Measurements from ENCODE around the gene LETM1. TPM values are rescaled to one million over a fixed set of nuclear protein-coding genes. Genes with fewer than 3 reads are reported as not detected.

The LETM1 gene
- total and polyA plus RNA-seq, 2 of the 13 experiments (the other 11 are each of a cell fraction or from before 2014, with no cell fraction given), result 9.7 to 41.6 TPM

DNA sequence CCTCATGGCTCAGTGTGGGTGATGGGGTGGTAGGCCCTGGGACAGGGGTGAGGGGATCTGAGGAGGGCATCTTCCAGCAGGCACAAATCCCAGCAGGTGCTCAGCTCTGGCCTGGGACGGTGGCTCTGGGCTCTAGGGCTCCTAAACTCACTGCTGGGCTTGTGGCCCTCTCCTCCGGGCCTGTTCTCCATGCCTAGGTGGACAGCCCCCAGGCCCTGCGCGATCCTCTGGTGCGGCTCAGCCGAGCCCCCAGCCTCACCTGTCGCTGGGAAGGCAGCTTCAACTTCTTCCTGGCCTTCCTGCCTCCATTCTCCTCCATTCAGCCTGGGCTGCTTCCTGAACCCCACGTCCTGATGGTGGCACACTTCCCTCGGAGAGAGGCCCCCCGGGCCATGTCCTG, 82.2 kb downstream of the LETM1 start:
- FAIRE-seq (no peak), DNase-seq (ENCODE audit: low spot score) (no peak), ATAC-seq (no peak)
- CTCF ChIA-PET (ENCODE audit: low intra/inter-chr PET ratio, low total read pairs), result no interaction called here
- Histone ChIP-seq H3K4me2 (ENCODE audit: low read depth, low read length) (no peak overlapping the region), H3K4me1 (ENCODE audit: insufficient read depth, low read length) (peaks cover 99% of the 10 kb centered on the region), H3K27ac (ENCODE audit: extremely low read length, insufficient read depth, low read length) (no peak overlapping the region), H4K20me1 (ENCODE audit: insufficient read depth, low read length) (no peaks in the 10 kb centered on the region), H3K4me3 (replicated peaks in 1 of 3; ENCODE audit: insufficient read depth in 1 of 3, low read depth in 2 of 3, low read length in 3 of 3) (no peak overlapping the region), H3K79me2 (ENCODE audit: insufficient read depth, low read length) (peaks cover 7% of the 10 kb centered on the region), H3K9me3 (ENCODE audit: low read length) (no peaks in the 10 kb centered on the region), H3K36me3 (replicated peaks in 1 of 2; ENCODE audit: control insufficient read depth in 1 of 2, insufficient read depth in 2 of 2, low read length in 2 of 2) (no peaks in the 10 kb centered on the region), H3K27me3 (ENCODE audit: control insufficient read depth in 1 of 2, insufficient read depth in 2 of 2, low read length in 2 of 2) (no peaks in the 10 kb centered on the region), H2AFZ (ENCODE audit: low read length) (no peak overlapping the region), H3K9ac (ENCODE audit: insufficient read depth, low read depth, low read length) (no peak overlapping the region)
- intact Hi-C loops (cut with micrococcal nuclease; ENCODE audit: unreplicated experiment), result no loop called here
- WGBS (ENCODE audit: low lambda C conversion rate), result 87% methylated on average over 10 of the region's 10 CpGs
- TF ChIP-seq, protein P1, sequence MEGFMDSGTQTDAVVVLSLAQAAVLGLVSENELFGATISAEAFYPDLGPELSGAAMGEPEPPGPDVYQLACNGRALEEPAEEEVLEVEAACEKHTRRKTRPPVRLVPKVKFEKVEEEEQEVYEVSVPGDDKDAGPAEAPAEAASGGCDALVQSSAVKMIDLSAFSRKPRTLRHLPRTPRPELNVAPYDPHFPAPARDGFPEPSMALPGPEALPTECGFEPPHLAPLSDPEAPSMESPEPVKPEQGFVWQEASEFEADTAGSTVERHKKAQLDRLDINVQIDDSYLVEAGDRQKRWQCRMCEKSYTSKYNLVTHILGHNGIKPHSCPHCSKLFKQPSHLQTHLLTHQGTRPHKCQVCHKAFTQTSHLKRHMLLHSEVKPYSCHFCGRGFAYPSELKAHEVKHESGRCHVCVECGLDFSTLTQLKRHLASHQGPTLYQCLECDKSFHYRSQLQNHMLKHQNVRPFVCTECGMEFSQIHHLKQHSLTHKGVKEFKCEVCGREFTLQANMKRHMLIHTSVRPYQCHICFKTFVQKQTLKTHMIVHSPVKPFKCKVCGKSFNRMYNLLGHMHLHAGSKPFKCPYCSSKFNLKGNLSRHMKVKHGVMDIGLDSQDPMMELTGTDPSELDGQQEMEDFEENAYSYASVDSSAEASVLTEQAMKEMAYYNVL (CRISPR knock-in tag; IDR thresholded peaks at IDR 0.05; ENCODE audit: borderline replicate concordance), result no peak
- peak; percentile 64 for TF ChIP-seq AGO2 (optimal IDR thresholded peaks at IDR 0.05; ENCODE audit: low read depth, low read length)
- no peak for TF ChIP-seq ZKSCAN1 (IDR thresholded peaks at IDR 0.05; ENCODE audit: low read length)
- TF ChIP-seq BORCS8-MEF2B (CRISPR knock-in tag; IDR thresholded peaks at IDR 0.05), result no peak
- TF ChIP-seq RBFOX2 (IDR thresholded peaks at IDR 0.05; ENCODE audit: low read depth, low read length), result 0 out of 2 replicates have a peak, but pooled peaks have one; percentile 4
- no TSS peak for BruUV-seq (replicated peaks)
- POLR2A ChIA-PET, result interaction anchor here (2.6 to 34.3 kb wide), 2 partner anchors 15 to 34 kb away, joined by 7 to 1258 read pairs; partner anchors contain the start of gene FGFR3
- in situ Hi-C loops (cut with HindIII; ENCODE audit: extremely low pct_ligation_motif_present, low pct_unique_long_range_greater_than_20kb), result no loop called here

DNA sequence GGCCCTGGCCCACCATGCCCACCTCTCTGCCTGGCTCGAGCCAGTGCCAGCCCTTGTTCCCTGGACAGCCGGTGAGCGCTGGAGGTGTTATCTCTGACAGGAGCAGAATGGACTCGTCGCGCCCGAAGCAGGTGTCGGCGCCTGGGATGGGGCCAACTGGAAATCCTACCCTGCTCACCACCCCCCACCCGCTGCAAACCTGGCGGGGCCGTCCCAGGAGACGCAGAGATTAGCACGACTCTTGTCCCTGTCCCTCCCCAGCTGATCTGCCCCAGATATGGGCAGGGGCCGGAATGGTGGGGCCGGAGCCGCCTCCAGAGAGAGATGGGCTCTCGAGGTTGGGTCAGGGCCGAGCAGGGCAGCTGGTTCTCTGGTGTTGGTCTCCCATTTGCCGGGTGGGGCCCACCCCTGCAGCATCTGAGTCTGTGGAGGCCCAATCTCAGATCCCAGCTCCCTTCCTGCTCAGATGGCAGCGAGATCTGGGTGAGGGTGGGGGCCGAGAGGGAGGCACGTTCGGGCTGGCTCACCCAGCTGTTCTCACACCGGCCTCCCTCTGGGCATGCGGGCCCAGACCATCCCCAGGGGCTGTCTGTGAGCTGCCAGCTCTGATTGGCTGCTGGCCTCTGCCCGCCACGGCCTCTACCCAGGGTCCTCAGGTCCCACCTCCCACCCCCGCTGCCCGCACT, 83.0 kb downstream of the LETM1 start:
- Histone ChIP-seq H4K20me1 (ENCODE audit: insufficient read depth, low read length) (no peaks in the 10 kb centered on the region), H3K36me3 (replicated peaks in 1 of 2; ENCODE audit: control insufficient read depth in 1 of 2, insufficient read depth in 2 of 2, low read length in 2 of 2) (no peaks in the 10 kb centered on the region), H3K9me3 (ENCODE audit: low read length) (no peaks in the 10 kb centered on the region), H3K27ac (ENCODE audit: extremely low read length, insufficient read depth, low read length) (no peak overlapping the region), H3K9ac (ENCODE audit: insufficient read depth, low read depth, low read length) (no peak overlapping the region), H3K4me2 (ENCODE audit: low read depth, low read length) (no peak overlapping the region), H3K79me2 (ENCODE audit: insufficient read depth, low read length) (peaks cover 7% of the 10 kb centered on the region), H3K4me1 (ENCODE audit: insufficient read depth, low read length) (peaks cover 99% of the 10 kb centered on the region), H2AFZ (ENCODE audit: low read length) (no peak overlapping the region), H3K4me3 (replicated peaks in 1 of 3; ENCODE audit: insufficient read depth in 1 of 3, low read depth in 2 of 3, low read length in 3 of 3) (no peak overlapping the region), H3K27me3 (ENCODE audit: control insufficient read depth in 1 of 2, insufficient read depth in 2 of 2, low read length in 2 of 2) (no peaks in the 10 kb centered on the region)
- TF ChIP-seq ZSCAN9 (CRISPR knock-in tag; IDR thresholded peaks at IDR 0.05; ENCODE audit: borderline replicate concordance) (no peak), TBL1XR1 (IDR thresholded peaks at IDR 0.05; ENCODE audit: borderline replicate concordance, low read length, partially characterized antibody) (no peak), RXRA (CRISPR knock-in tag; IDR thresholded peaks at IDR 0.05) (no peak), HIVEP1 (CRISPR knock-in tag; IDR thresholded peaks at IDR 0.05) (no peak), RFXANK (CRISPR knock-in tag; IDR thresholded peaks at IDR 0.05) (no peak), ZNF567 (CRISPR knock-in tag; IDR thresholded peaks at IDR 0.05; ENCODE audit: borderline replicate concordance) (no peak)
- TF ChIP-seq, protein P2, sequence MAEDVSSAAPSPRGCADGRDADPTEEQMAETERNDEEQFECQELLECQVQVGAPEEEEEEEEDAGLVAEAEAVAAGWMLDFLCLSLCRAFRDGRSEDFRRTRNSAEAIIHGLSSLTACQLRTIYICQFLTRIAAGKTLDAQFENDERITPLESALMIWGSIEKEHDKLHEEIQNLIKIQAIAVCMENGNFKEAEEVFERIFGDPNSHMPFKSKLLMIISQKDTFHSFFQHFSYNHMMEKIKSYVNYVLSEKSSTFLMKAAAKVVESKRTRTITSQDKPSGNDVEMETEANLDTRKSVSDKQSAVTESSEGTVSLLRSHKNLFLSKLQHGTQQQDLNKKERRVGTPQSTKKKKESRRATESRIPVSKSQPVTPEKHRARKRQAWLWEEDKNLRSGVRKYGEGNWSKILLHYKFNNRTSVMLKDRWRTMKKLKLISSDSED (CRISPR knock-in tag; IDR thresholded peaks at IDR 0.05), result no peak
- TF ChIP-seq, protein P3, sequence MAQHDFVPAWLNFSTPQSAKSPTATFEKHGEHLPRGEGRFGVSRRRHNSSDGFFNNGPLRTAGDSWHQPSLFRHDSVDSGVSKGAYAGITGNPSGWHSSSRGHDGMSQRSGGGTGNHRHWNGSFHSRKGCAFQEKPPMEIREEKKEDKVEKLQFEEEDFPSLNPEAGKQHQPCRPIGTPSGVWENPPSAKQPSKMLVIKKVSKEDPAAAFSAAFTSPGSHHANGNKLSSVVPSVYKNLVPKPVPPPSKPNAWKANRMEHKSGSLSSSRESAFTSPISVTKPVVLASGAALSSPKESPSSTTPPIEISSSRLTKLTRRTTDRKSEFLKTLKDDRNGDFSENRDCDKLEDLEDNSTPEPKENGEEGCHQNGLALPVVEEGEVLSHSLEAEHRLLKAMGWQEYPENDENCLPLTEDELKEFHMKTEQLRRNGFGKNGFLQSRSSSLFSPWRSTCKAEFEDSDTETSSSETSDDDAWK (CRISPR knock-in tag; IDR thresholded peaks at IDR 0.05), result no peak
- no TSS peak for BruUV-seq (replicated peaks)
- ATAC-seq (no peak), FAIRE-seq (no peak), DNase-seq (ENCODE audit: low spot score) (no peak)
- ChIA-PET POLR2A (interaction anchor here (1.3 to 34.3 kb wide), 4 partner anchors 9 to 35 kb away, joined by 3 to 1258 read pairs (median 6); partner anchors contain the start of gene FGFR3), CTCF (ENCODE audit: low intra/inter-chr PET ratio, low total read pairs) (no interaction called here)
- in situ Hi-C loops (cut with HindIII; ENCODE audit: extremely low pct_ligation_motif_present, low pct_unique_long_range_greater_than_20kb) (no loop called here), intact Hi-C loops (cut with micrococcal nuclease; ENCODE audit: unreplicated experiment) (no loop called here)
- WGBS (ENCODE audit: low lambda C conversion rate), result 97% methylated on average over 19 of the region's 30 CpGs
